Astrocyte (in vitro differentiated cells and primary cell): ENCODE data around the gene TOMM70. TPM values are rescaled to one million over a fixed set of nuclear protein-coding genes. Genes with fewer than 3 reads are reported as not detected.

Experiments used
- DNase-seq: peaks from one replicate; pipeline ENCODE4 v3.0.0-alpha.2; 2010; ENCODE audit warnings: low read depth
- FAIRE-seq: peaks from 2 replicates; lab custom pipeline; 2011; peaks lifted over from hg19 to GRCh38; lab: Jason Lieb, UNC
- H2AFZ ChIP-seq: 2 replicates; pipeline ENCODE4 v1.6.0; 2012; ENCODE audit warnings: low read depth, low read length, inconsistent platforms
- H3K27ac ChIP-seq: 2 replicates; pipeline ENCODE4 v1.5.1; 2011; ENCODE audit warnings: low read depth, low read length, inconsistent platforms
- H3K27me3 ChIP-seq: 2 replicates; pipeline ENCODE4 v1.6.0; 2011; ENCODE audit warnings: low read length, inconsistent platforms; ENCODE audit not compliant: insufficient read depth
- H3K36me3 ChIP-seq: 2 replicates; pipeline ENCODE4 v1.5.1; 2011; ENCODE audit warnings: low read length, inconsistent platforms; ENCODE audit not compliant: insufficient read depth
- H3K4me1 ChIP-seq: 2 replicates; pipeline ENCODE4 v1.5.1; 2011; ENCODE audit warnings: low read length, inconsistent platforms; ENCODE audit not compliant: insufficient read depth
- H3K4me2 ChIP-seq: 2 replicates; pipeline ENCODE4 v1.6.0; 2012; ENCODE audit warnings: low read length, inconsistent platforms
- H3K4me3 ChIP-seq: 2 replicates; pipeline ENCODE4 v1.5.1; 2011; ENCODE audit warnings: low read depth, mild to moderate bottlenecking, low read length, inconsistent platforms; ENCODE audit not compliant: insufficient read depth
- H3K79me2 ChIP-seq: 2 replicates; pipeline ENCODE4 v1.6.0; 2012; ENCODE audit warnings: mild to moderate bottlenecking, low read length, inconsistent platforms; ENCODE audit not compliant: insufficient read depth
- H3K9ac ChIP-seq: 2 replicates; pipeline ENCODE4 v1.6.0; 2012; ENCODE audit warnings: mild to moderate bottlenecking, low read length, inconsistent platforms
- H3K9me3 ChIP-seq: 2 replicates; pipeline ENCODE4 v1.5.1; 2012; ENCODE audit warnings: low read depth, mild to moderate bottlenecking, low read length, inconsistent platforms; ENCODE audit not compliant: insufficient read depth
- H4K20me1 ChIP-seq: 2 replicates; pipeline ENCODE4 v1.6.0; 2012; ENCODE audit warnings: low read length, inconsistent platforms; ENCODE audit not compliant: insufficient read depth
- H3K27ac Mint-ChIP-seq: one replicate; pipeline ENCODE4 v1.8.0; 2021; ENCODE audit warnings: mild to moderate bottlenecking, mixed read lengths; ENCODE audit not compliant: unreplicated experiment
- H3K27me3 Mint-ChIP-seq: one replicate; pipeline ENCODE4 v1.8.0; 2021; ENCODE audit warnings: low read depth, mixed read lengths; ENCODE audit not compliant: unreplicated experiment
- H3K36me3 Mint-ChIP-seq: one replicate; pipeline ENCODE4 v1.8.0; 2021; ENCODE audit warnings: low read depth, mixed read lengths; ENCODE audit not compliant: unreplicated experiment
- H3K4me1 Mint-ChIP-seq: one replicate; pipeline ENCODE4 v1.8.0; 2021; ENCODE audit warnings: low read depth, mixed read lengths; ENCODE audit not compliant: unreplicated experiment
- H3K4me3 Mint-ChIP-seq: one replicate; pipeline ENCODE4 v1.8.0; 2021; ENCODE audit warnings: mild to moderate bottlenecking, moderate library complexity, mixed read lengths; ENCODE audit not compliant: unreplicated experiment
- H3K9me3 Mint-ChIP-seq: one replicate; pipeline ENCODE4 v1.8.0; 2021; ENCODE audit warnings: mild to moderate bottlenecking, mixed read lengths; ENCODE audit not compliant: unreplicated experiment
- CTCF ChIP-seq: IDR thresholded peaks from 2 replicates; pipeline ENCODE4 v1.5.1; 2011; ENCODE audit warnings: low read depth, mild to moderate bottlenecking, inconsistent platforms, low read length, moderate library complexity; ENCODE audit not compliant: insufficient read depth
- EZH2 ChIP-seq: IDR thresholded peaks from 2 replicates; pipeline ENCODE4 v1.6.1; 2012; ENCODE audit warnings: mild to moderate bottlenecking, low read length, inconsistent platforms; ENCODE audit not compliant: insufficient read depth
- total RNA-seq: library from RNA; stranded (reverse); gene quantifications from 2 replicates; pipeline ENCODE4 v1.2.1, GENCODE V29; 2021

The TOMM70 gene
- total RNA-seq, 1 donor from 2014 or later = 48.9 TPM

DNA sequence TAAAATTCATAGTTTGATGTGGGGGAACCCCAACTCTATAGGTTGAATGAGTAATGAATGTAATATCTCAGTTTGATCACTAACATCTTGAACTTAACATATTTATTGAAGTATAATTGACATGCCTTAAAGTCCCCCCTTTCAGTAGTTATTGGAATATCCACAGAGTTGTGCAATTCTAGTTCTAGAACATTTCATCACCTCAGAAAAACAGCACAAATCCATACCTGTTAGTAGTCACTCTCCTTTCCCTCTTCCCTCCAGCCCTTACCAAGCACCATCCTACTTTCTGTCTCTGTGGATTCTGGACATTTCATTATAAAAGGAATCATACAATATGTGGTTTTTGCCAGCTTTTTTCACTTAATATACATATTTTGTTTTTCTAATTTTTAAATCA is 75.1 kb downstream of the TOMM70 start:
- peaks cover 14% of the 10 kb centered on the region for H3K36me3 ChIP-seq
- Mint-ChIP-seq H3K4me3 (no peak overlapping the region), H3K4me1 (peaks cover 1% of the 10 kb centered on the region), H3K27ac (no peak overlapping the region), H3K9me3 (peaks cover 3% of the 10 kb centered on the region), H3K27me3 (no peaks in the 10 kb centered on the region), H3K36me3 (peaks cover 16% of the 10 kb centered on the region)
- H3K27ac ChIP-seq = no peak overlapping the region
- H3K9me3 ChIP-seq = no peaks in the 10 kb centered on the region
- no peak overlapping the region for H2AFZ ChIP-seq
- no peaks in the 10 kb centered on the region for H4K20me1 ChIP-seq
- no peak for TF ChIP-seq CTCF
- TF ChIP-seq EZH2 = no peak
- DNase-seq (no peak), FAIRE-seq (peak; percentile 17)
- no peak overlapping the region for H3K4me2 ChIP-seq
- H3K4me1 ChIP-seq = no peaks in the 10 kb centered on the region
- H3K27me3 ChIP-seq = no peaks in the 10 kb centered on the region
- H3K79me2 ChIP-seq = no peaks in the 10 kb centered on the region
- no peak overlapping the region for H3K9ac ChIP-seq
- H3K4me3 ChIP-seq = no peak overlapping the region

DNA sequence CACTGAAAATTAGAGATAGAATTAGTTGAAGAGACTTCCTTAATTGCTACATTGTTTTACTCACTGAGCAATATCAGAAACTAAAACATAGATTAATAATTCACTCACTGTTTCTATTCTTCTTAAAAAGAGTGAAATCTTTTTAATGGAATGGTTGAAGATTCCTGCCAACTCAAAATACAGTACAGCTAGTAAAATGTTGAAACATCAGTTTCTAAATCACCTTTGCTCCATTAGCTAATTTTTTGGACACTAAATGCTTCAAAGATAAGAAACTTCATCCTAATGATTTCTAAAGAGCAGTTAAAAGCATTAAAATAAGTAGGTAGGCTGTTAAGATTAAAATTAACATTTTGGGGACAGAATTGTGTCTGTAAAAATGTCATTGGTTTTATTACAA is 76.8 kb downstream of the TOMM70 start:
- peaks cover 20% of the 10 kb centered on the region for H3K36me3 ChIP-seq
- Mint-ChIP-seq H3K27ac (no peak overlapping the region), H3K36me3 (peaks cover 19% of the 10 kb centered on the region), H3K4me1 (peaks cover 2% of the 10 kb centered on the region), H3K4me3 (no peak overlapping the region), H3K9me3 (peaks cover 3% of the 10 kb centered on the region), H3K27me3 (no peaks in the 10 kb centered on the region)
- H3K79me2 ChIP-seq = no peaks in the 10 kb centered on the region
- no peak overlapping the region for H3K4me3 ChIP-seq
- no peaks in the 10 kb centered on the region for H3K9me3 ChIP-seq
- H3K27me3 ChIP-seq = no peaks in the 10 kb centered on the region
- H2AFZ ChIP-seq = no peak overlapping the region
- no peaks in the 10 kb centered on the region for H4K20me1 ChIP-seq
- no peak overlapping the region for H3K4me2 ChIP-seq
- TF ChIP-seq EZH2 (no peak), CTCF (no peak)
- FAIRE-seq (no peak), DNase-seq (no peak)
- H3K4me1 ChIP-seq = no peaks in the 10 kb centered on the region
- H3K27ac ChIP-seq = no peak overlapping the region
- H3K9ac ChIP-seq = no peak overlapping the region

DNA sequence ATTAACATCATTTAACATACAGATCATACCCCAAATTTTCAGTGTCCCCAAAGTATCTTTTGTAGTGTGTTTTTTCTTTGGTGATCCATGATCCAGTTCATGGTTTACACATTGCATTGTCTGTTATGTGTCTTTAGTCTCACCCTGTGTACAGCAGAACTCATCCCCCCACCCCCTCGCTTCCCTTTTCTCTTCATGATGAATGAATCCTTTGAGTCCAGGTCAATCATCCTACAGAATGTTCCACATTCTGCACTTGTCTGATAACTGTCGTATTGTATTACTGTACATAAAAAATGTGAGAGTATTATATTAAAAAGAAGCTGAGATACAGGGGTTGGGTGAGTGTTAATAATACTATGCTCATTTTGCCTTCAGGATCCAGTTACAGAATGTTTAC is 80.9 kb downstream of the TOMM70 start:
- Histone ChIP-seq H3K79me2 (no peaks in the 10 kb centered on the region), H3K9me3 (no peaks in the 10 kb centered on the region), H3K27ac (no peak overlapping the region), H3K36me3 (peaks cover 25% of the 10 kb centered on the region), H3K4me3 (no peak overlapping the region), H3K9ac (no peak overlapping the region), H2AFZ (no peak overlapping the region), H3K4me2 (no peak overlapping the region), H4K20me1 (no peaks in the 10 kb centered on the region), H3K27me3 (no peaks in the 10 kb centered on the region), H3K4me1 (no peaks in the 10 kb centered on the region)
- no peak for TF ChIP-seq CTCF
- TF ChIP-seq EZH2 = no peak
- peaks cover 4% of the 10 kb centered on the region for H3K36me3 Mint-ChIP-seq
- peaks cover 5% of the 10 kb centered on the region for H3K4me1 Mint-ChIP-seq
- no peak for DNase-seq
- no peaks in the 10 kb centered on the region for H3K27me3 Mint-ChIP-seq
- H3K27ac Mint-ChIP-seq = no peak overlapping the region
- H3K4me3 Mint-ChIP-seq = no peak overlapping the region
- FAIRE-seq = no peak
- H3K9me3 Mint-ChIP-seq = no peaks in the 10 kb centered on the region
